Vein endothelial cell (primary cell): ENCODE measurements around the gene NPR2. TPM values are rescaled to one million over a fixed set of nuclear protein-coding genes. Genes with fewer than 3 reads are reported as not detected.

ENCODE experiments used
- small RNA-seq: library from RNA; depleted of rRNA; stranded (forward); fragments of <200 nt; gene quantifications from one replicate; pipeline ENCODE3, GENCODE V24; 2012
- total RNA-seq: library from RNA; depleted of rRNA; stranded (reverse); fragments of >200 nt; gene quantifications from 2 replicates; pipeline ENCODE4 v1.2.3, GENCODE V29; 2012

Gene NPR2
- 5.6 and 5.8 TPM in 2 replicates for total RNA-seq

DNA sequence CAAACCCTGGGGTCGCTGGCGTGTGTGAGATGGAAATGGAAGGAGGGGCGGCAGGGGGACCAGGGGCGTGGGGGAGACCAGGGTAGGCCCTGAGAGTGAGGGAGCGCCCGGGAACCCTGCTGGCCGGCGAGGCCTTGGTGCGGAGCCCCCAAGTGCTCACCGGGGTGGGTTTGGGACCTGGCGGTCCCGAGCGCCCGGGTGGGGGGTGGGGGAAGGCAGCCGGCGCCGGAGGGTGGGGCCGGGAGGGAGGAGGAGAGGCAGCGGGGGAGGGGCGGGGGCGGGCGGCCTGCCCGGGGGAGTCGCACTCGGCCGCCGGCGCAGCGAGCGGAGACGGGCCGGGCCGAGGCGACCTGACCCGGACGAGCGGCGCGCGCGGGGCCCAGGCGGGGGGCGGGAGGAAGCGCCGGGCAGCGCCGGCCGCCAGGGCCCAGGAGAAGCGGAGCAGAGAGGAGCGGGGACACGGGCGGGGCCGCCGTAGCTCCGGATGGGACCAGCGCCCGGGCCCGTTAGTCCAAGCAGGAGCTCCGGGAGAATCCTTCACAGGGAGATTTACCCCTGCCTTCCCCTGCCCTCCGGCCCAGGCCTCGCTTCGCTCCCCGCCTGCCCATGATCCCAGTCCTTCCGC lies at the start of gene NPR2:
NPR2 (plus strand) TSS at position 295 of the 625 bp plus-strand sequence. CDS start 818 bp downstream, outside the sequence.

DNA sequence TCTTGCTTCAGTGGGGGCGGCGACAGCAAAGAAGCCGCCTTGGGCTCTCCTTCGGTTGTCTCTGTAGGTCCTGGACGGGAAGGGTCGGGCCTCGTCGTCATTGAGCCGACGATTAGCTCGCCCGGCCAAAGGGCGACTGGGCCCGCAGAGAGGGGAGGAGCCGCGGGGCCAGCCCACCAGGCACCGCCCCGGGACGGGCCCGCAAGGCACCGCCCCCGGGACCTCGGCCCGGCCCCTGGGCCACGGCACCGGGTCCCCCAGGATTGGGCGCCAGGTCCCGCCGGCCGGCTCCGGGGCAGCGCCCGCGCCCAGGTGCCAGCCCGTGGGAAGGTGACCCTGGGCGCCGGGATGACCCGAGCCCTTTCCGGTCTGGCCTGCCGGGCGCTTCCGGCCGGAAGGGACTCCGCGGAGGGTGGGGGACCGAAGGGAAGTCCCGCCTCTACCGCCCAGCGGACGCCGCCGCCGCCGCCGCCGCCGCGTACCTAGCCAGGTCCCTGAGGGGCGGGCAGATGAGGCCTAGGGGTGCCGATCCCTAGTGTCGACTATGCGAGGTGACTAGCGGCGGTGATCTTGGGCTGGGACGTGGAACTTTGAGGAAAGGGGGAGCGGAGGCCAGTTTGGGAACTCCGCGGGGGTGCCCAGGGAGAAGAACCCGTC lies 42.4 kb upstream of the NPR2 start, which contains the start of the genes GBA2 and RGP1:
GBA2 (minus strand) TSS at position 371 of the 657 bp plus-strand sequence. CDS start 524 bp downstream, outside the sequence.
RGP1 (plus strand) TSS at position 430 of the 657 bp plus-strand sequence. CDS start 469 bp downstream, outside the sequence.

DNA sequence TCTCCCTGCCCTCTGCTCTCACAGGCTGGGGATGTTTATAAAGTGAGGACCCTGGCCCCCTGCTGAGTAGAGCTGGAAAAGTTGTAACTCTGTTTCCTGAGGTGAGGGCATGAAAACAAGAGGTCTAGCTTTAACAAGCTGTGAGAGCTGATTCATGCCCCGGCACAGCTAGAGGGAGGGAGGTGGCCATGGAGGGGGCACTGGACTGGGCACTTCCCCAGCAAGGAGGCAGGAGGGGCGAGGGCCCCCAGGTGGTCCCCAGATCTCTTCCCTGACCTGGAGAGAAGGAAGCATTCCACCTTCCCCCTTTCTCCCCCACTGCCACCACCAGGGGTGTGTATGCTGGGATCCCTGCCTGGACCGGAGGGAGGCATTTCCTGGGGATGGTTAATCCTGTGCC lies 37.1 kb upstream of the NPR2 start, which contains the start of gene MSMP:
MSMP (minus strand) TSS at position 13 of the 400 bp plus-strand sequence. CDS start 147 bp downstream, outside the sequence.

DNA sequence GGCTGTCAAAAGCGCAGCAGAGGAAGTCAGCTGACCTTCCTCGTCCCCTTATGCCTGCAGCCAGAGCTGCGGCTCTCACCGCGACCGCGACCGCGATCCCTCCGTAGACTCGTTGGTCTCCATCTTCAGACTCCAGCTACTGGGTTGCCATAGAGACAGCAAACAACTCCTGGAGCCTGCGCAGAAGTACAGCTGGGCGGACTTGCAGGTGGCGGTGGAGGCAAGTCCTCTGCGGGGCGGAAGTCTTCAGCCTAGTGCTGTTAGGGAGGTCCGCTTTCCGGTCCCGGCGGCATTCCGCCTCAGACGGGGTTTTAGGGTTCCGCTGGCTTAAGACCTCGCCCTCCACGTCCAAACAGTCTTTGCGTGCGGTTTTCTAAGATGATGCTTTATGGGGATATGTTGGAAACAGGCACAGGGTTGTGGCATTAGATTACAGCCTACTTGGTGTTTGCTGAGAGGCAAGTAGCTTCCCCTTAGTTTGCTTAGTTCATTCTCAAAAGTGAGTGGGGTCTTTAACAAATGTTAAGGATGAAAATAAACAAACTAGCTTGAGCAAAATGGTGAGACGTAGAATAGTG lies 20.7 kb downstream of the NPR2 start, which contains the start of gene SPAG8:
SPAG8 (minus strand) TSS at position 238 of the 578 bp plus-strand sequence; CDS start at position 123, 115 bp downstream.

DNA sequence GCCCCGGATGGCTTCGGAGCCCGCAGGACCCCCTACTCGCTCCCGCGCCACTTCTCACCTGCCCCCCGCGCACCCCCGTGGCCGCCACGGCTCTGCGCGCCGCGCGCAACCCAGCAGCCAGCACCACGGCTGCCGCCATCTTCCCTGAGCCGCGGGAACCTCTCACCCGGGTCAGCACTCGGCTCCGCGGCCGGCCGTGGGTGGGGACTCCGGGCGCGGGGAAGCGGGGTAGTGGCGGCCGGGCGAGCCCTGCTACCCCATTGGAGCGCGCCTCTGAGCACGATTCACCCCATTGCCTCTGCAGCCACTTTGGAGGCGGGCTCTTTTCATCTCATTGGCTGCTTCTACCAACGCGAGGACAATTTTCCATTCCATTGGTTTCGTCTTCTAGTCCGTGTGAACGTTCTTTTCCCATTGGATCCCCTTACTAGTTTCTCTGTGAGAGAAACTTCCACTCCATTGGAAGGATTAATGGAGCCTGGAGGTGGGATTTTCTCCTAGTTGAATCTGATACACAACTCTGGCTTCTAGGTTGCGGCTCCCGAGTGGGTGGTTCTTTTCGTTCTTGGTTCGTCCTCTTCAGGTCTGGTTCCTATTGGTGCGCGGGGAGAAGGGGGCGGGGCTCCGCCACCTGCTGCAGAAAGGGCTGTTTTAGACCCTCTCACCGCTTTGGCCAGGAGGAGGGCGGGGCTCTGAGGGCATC lies 23.6 kb downstream of the NPR2 start, which contains the start of gene HINT2:
HINT2 (minus strand) TSS at position 202 of the 703 bp plus-strand sequence; CDS start at position 139, 63 bp downstream.

DNA sequence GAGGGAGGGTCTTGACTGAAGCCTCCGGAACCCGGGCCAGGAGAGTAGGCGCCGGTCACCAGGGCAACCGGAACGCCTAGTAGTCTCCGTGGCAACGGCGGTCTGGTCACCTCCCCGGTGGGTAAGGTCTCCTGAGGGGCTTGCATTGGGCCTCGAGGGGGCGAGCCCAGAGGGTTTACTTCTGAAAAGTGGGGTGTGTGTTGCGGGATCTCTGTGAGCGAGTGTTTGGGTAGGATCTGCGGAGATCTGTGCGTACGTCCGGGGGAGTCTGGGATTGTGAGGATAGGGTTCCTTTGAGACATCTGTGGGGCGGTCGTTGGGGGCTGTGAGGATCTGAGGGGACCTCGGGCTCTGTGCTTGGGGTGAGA lies 37.3 kb downstream of the NPR2 start, which contains the start of gene FAM221B:
FAM221B (minus strand) TSS at position 17 of the 368 bp plus-strand sequence. CDS start 2,571 bp downstream, outside the sequence.

DNA sequence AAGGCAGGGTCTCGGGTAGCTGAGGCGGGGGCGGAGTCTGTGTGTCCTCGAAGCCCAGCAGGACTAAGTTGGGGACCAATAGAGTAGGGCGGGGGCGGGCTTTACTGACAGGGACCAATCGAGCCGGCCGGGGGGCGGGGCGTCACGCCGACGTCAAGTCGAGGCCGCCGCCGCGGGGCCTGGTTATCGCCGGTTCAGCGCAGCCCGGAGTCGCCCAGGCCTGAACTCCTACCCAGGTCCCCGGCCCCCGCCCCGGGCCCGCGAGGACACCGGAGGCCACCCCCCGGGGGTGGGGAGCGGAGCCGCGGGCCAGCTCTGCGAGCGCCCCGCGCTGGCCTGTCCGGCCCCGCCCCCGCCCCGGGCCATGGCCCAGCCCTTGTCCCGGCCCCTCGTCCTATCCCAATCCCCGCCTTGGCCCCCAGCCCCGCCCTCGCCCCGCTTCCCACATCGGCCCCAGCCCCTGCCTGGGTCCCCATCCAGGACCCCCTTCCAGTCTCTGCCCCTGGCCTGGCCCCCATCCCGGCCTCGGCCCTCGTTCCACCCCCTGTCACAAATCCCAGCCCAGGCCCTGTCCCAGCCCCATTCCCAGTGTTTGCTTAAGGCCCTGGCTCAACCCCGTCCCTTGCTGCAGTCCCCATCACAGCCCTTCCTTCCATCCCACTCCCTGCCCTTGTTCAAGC lies 37.8 kb downstream of the NPR2 start, which contains the start of gene TMEM8B:
TMEM8B (plus strand) TSS at position 145 of the 680 bp plus-strand sequence; CDS start at position 365, 220 bp downstream.

Small RNAs within 50 kb of the gene (small RNA-seq; reads per million reads assigned to genes)
- gene HINT2 = not detected

Other genes with a start within 250 kb of the NPR2 start
- 7.2 and 9.5 TPM in 2 replicates for gene TESK1, start 186.3 kb upstream of the NPR2 start, total RNA-seq
- not detected in 2 replicates for gene CD72, start 173.2 kb upstream of the NPR2 start, total RNA-seq
- not detected in 2 replicates for gene SIT1, start 140.7 kb upstream of the NPR2 start, total RNA-seq
- 49,879 and 52,393 TPM in 2 replicates for gene RMRP, start 133.6 kb upstream of the NPR2 start, total RNA-seq
- 6.0 and 10.1 TPM in 2 replicates for gene CCDC107, start 133.3 kb upstream of the NPR2 start, total RNA-seq
- 1.6 and 3.5 TPM in 2 replicates for gene ARHGEF39, start 126.4 kb upstream of the NPR2 start, total RNA-seq
- 0.10 TPM in 1 of 2 replicates, not detected in the other for gene CA9, start 117.7 kb upstream of the NPR2 start, total RNA-seq
- 10.5 and 20.2 TPM in 2 replicates for gene TPM2, start 101.7 kb upstream of the NPR2 start, total RNA-seq
- gene TLN1, start 59.4 kb upstream of the NPR2 start, total RNA-seq = 294 and 296 TPM in 2 replicates
- 51.3 and 60.4 TPM in 2 replicates for gene CREB3, start 58.9 kb upstream of the NPR2 start, total RNA-seq
- gene GBA2, start 42.4 kb upstream of the NPR2 start, total RNA-seq = 133 and 134 TPM in 2 replicates
- gene RGP1, start 42.3 kb upstream of the NPR2 start, total RNA-seq = 19.4 and 25.5 TPM in 2 replicates
- 22.4 and 50.3 TPM in 2 replicates for gene MSMP, start 37.3 kb upstream of the NPR2 start, total RNA-seq
- 0.10 TPM in 1 of 2 replicates, not detected in the other for gene SPAG8, start 20.7 kb downstream of the NPR2 start, total RNA-seq
- 6.2 and 10.0 TPM in 2 replicates for gene HINT2, start 23.5 kb downstream of the NPR2 start, total RNA-seq
- not detected in 2 replicates for gene FAM221B, start 37.1 kb downstream of the NPR2 start, total RNA-seq
- 0.19 and 0.98 TPM in 2 replicates for gene TMEM8B, start 37.6 kb downstream of the NPR2 start, total RNA-seq
- not detected in 2 replicates for gene OR13J1, start 78.8 kb downstream of the NPR2 start, total RNA-seq
- 1.8 and 4.6 TPM in 2 replicates for gene HRCT1, start 114.6 kb downstream of the NPR2 start, total RNA-seq
- gene SPAAR, start 117.9 kb downstream of the NPR2 start, total RNA-seq = 2.0 and 4.5 TPM in 2 replicates
- gene OR2S2, start 166.6 kb downstream of the NPR2 start, total RNA-seq = not detected in 2 replicates
- 14.1 and 24.8 TPM in 2 replicates for gene RECK, start 245.3 kb downstream of the NPR2 start, total RNA-seq